Ishikawa (cell line): ENCODE results near the gene POLR2M.

ENCODE experiments used
- CEBPB ChIP-seq: IDR thresholded peaks from 2 replicates; pipeline ENCODE4 v1.6.1; 2012
- CREB1 ChIP-seq: IDR thresholded peaks from 2 replicates; pipeline ENCODE4 v1.6.1; 2012; ENCODE audit warnings: low read depth
- EP300 ChIP-seq: IDR thresholded peaks from 2 replicates; pipeline ENCODE4 v1.6.1; 2012; ENCODE audit warnings: borderline replicate concordance
- FOXM1 ChIP-seq: IDR thresholded peaks from 2 replicates; pipeline ENCODE4 v1.6.1; 2012; ENCODE audit warnings: low read depth, borderline replicate concordance
- MAX ChIP-seq: IDR thresholded peaks from 2 replicates; pipeline ENCODE4 v1.6.1; 2012
- NFIC ChIP-seq: IDR thresholded peaks from 2 replicates; pipeline ENCODE4 v1.6.1; 2012
- RAD21 ChIP-seq: IDR thresholded peaks from 2 replicates; pipeline ENCODE4 v1.6.1; 2012; ENCODE audit warnings: low read depth
- REST ChIP-seq: IDR thresholded peaks from 2 replicates; pipeline ENCODE4 v1.6.1; 2012; ENCODE audit warnings: low read depth, mild to moderate bottlenecking
- TAF1 ChIP-seq: IDR thresholded peaks from 2 replicates; pipeline ENCODE4 v1.6.1; 2012; ENCODE audit warnings: low read depth, mild to moderate bottlenecking
- YY1 ChIP-seq: IDR thresholded peaks from 2 replicates; pipeline ENCODE4 v1.6.1; 2012; ENCODE audit warnings: low read depth

- TF ChIP-seq CREB1 (no peak), FOXM1 (no peak), MAX (no peak), RAD21 (no peak), TAF1 (no peak), EP300 (no peak), NFIC (no peak), CEBPB (no peak), REST (no peak), YY1 (no peak)
Observed at GRCh38 chr15:57735431-57735830, 28.9 kb downstream of the POLR2M start.
